Uterine smooth muscle cell (primary cell): ENCODE measurements around the gene FLT3. TPM values are rescaled to one million over a fixed set of nuclear protein-coding genes. Genes with fewer than 3 reads are reported as not detected.

Source experiments
- total RNA-seq: library from RNA; depleted of rRNA; stranded (reverse); fragments of >200 nt; gene quantifications from 2 replicates; pipeline ENCODE4 v1.2.3, GENCODE V29; 2014

FLT3 gene
- not detected in 2 replicates for total RNA-seq

DNA sequence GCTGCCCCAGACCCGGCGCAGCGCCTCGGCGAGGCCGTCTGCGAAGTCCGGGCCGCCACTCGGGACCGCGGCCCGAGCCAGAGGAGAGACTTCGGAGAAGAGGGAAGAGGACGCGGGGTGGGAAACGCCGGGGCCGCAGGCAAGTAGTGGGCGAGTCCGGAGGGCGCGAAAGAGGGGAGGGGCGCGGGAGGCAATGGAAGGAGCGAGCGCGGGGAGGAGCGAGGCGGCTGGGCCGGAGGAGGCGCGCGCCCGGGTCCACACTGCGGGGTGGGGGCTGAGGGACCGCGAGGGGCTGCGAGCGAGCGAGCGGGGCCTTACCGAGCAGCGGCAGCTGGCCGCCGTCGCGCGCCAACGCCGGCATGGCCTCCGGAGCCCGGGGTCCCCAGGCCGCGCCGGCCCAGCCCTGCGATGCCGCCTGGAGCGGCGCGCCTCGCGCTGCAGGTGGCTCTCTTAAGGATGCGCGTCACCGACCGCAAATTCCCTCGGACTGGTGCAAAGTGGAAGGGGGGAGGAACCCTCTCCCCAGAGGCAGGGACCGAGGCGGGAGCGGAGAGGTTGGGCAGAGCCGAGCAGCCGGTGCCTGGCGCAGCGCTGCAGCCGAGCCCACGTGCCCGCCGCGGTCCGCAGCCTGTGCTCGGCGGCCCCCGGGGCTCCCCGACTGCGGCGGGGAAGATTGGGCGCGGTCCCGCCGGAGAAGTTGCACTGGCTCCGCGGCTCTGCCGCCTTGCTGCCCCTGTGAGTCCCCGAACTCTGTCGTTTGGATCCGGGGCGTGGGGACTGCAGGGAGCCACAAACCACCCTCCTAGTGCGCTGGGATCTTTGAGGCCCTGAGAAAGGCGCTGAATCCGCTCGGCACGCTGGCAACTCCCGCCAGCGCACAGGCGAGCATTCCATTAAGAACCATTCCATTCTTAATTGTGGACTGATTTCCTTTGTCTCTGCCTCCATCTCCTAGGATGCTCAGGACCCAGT is at the start of gene FLT3:
TSS of gene FLT3 (minus strand) at position 427 of the 972 bp plus-strand sequence. CDS start at position 361, 66 bp downstream.

DNA sequence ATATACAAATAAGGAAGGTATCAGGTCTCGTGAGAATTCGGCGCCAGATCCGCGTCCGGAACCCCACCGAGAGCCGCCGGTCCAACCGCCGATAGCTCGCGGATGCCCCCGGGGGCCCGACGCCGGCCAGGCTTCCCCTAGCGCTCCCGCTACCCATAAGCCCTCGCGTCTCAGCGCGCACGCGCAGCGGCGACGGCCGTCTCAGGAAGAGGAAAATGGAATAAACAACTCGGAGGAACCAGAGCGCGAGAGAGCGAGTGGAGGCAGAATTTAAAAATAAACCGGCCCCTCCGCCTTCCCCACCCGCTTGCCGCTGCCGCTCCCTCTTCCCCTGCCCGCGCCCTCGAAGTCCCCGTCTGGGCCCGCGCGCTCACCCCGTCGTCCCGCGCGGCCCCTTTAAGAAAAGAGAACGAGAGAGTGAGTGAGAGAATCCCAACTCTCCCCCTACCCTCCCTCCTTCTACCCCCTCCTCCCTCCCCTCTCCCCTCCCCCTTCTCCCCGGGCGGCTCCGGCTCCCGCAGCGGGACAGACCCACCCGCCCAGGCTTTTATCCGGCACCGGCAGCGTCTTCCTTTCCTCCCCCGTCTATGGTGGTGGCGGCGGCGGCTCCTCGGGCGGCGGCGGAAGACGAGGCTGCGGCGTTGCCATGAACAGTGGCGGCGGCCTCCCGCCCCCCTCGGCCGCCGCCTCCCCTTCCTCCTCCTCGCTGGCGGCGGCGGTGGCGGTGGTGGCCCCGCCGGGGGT is 37.8 kb upstream of the FLT3 start, which contains the start of gene PAN3:
TSS of gene PAN3 (plus strand) at position 534 of the 744 bp plus-strand sequence. CDS start at position 647, 113 bp downstream.

DNA sequence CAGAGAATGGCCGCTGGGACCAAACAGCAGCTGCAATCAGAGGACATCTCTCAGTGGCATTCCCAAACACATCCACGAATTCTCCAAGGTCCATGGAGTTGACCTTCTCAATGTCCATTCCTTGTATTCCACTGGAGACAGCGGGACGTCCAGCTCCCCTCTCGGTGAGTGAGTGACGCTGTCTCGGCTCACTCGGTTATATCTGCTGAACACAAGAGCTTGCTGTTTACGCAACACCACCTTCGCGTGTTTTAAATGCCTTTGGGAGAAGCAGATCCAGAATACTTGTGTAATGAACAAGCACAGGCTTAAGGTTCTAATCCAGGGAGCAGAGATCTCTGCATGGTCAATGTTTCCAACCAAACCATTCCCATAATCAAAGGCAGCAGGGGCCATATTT is 111.9 kb downstream of the FLT3 start, which contains the start of gene URAD:
TSS of gene URAD (minus strand) at position 174 of the 400 bp plus-strand sequence. CDS start at position 118, 56 bp downstream.

DNA sequence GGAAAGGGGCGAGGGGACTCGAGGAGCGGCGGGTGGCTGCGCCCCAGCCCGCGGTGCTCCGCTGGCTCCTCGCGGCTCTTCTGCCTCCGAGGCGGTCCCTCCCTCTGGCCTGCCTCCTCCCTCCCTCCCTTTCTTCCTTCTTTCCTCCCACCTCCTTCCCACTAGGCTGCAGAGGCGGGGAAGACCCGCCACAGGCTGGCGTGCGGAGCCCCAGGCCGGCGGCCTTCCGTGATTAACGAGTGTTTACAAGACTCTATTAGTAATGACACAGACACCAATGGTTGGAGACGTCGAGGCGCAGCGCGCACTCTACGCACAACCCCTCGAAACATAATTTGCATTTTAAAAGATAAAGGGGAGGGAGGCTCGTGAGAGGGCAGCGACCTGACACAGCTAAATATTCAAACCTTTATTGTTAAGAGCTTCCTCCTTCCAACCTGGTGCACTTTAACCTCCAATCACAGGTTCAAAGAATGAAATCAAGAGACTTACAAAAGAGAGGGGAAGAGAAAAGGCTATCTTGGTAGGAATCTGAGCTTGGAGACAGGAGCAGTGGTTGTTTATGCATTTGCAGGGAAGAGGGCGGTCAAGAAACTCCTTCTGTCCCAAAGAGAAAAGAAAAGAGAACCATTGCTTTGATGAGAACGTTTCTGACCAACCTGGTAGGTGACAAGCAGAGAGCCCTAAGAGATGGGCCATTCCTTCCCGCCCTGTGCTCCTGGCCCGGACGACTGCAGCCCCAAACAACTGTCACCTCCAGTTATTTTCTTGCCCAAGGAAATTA is 131.1 kb downstream of the FLT3 start, which contains the start of gene CDX2:
TSS of gene CDX2 (minus strand) at position 234 of the 784 bp plus-strand sequence. CDS start 309 bp downstream, outside the sequence.

Other genes starting within 250 kb of the FLT3 start
- gene PDX1, start 180.6 kb downstream of the FLT3 start, total RNA-seq, result not detected in 2 replicates
- not detected in 2 replicates for gene CDX2, start 131.3 kb downstream of the FLT3 start, total RNA-seq
- not detected in 2 replicates for gene URAD, start 111.9 kb downstream of the FLT3 start, total RNA-seq
- gene PAN3, start 38.0 kb upstream of the FLT3 start, total RNA-seq, result 18.0 and 20.0 TPM in 2 replicates